ENCODE results near the gene KDSR. TPM values are rescaled to one million over a fixed set of nuclear protein-coding genes. Genes with fewer than 3 reads are reported as not detected.
"Not testable (repeated sequence)": the region's sequence is repeated elsewhere in the genome, so short reads cannot be mapped to it uniquely, and the experiment has no call there.

Gene KDSR
- total RNA-seq, 1 donor from 2014 or later, result 83.9 TPM

DNA sequence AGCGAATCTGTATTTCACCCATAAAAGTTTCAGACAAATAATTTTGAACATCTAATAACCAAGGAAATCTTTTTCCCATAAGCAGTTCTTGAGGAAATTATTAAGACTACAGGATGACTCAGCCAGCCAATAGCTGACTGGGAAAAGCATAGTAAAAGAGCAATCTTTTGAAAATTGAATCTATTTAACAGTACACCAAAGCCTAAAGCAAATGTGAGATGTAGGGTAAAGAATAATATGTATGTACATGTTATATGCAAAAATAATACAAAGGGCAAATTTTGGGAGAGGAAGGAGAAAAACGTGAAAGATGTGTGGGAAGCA lies 12.6 kb upstream of the KDSR start:
- Mint-ChIP-seq H3K4me3 (peak overlapping the region; percentile 68), H3K36me3 (ENCODE audit: low read depth) (peaks cover 34% of the 10 kb centered on the region), H3K27ac (peak overlapping the region; percentile 71), H3K9me3 (peaks cover 11% of the 10 kb centered on the region), H3K27me3 (no peaks in the 10 kb centered on the region), H3K4me1 (peaks cover 22% of the 10 kb centered on the region)
- DNase-seq, result no peak
- intact Hi-C loops (cut with micrococcal nuclease), result loop anchor here (2.0 kb wide), 1 partner anchor 15 kb away; no protein-coding TSS in a partner anchor

DNA sequence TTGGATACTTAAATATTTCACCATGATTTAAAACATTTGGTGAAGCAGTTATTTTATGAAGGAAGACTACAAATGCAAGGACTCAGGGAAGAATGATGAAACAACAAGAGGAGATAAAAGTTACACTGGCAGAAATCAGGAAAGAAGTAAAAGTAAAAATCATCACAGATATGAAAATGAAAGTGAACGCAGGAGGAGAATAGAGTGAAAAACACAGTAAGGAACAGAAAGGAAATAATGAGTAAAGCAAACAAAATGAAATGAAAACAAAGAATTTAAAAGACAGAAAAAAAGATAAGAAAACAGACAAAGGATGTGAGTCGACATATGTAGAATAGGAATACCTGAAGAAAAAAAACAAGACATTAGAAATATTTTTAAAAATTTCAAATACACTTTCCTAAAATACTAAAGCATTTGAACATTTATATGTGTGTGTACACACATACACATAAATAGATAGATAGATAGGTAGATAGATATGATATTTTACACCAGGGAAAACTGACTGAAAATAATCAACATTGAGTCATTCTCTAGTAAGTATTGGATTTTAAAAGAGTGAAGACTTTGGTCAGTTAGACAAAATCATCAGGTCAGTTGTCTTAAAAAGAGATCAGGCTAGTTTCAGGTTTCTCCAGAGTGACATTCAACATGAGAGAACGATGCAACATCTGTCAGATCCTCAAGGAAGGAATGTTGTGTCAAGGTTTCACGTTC lies 12.1 kb upstream of the KDSR start:
- Mint-ChIP-seq H3K36me3 (ENCODE audit: low read depth) (peaks cover 30% of the 10 kb centered on the region), H3K4me3 (peak overlapping the region; percentile 68), H3K9me3 (peaks cover 11% of the 10 kb centered on the region), H3K4me1 (peaks cover 22% of the 10 kb centered on the region), H3K27ac (peak overlapping the region; percentile 82), H3K27me3 (no peaks in the 10 kb centered on the region)
- intact Hi-C loops (cut with micrococcal nuclease), result loop anchor here (2.0 kb wide), 1 partner anchor 16 kb away; no protein-coding TSS in a partner anchor
- no peak for DNase-seq

DNA sequence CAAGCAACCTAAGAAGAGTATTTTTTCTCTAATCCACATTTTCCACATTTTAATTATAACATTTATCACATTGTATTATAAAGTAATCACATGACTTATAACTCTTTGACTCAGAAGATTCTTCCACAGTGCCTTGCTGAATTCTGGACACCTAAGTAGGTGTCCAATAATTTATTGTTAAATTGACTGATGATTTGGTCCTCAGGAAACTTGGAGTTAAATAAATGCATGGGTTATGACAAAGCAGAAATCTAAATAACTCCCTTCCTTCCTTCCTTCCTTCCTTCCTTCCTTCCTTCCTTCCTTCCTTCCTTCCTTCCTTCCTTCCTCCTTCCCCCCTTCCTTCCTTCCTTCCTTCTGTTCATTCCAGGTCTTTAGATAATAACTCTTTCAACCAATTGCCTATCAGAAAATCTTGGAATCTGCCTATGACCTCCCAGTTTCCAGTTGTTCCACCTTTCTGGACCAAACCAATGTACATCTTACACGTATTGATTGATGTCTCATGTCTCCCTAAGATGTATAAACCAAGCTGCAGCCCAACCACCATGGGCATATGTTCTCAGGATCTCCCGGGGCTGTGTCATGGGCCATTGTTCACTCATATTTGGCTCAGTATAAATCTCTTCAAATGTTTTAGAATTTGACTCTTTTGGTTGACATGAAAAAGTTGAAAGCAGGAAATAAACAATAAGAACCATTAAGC lies 10.4 kb upstream of the KDSR start:
- peaks cover 11% of the 10 kb centered on the region for H3K9me3 Mint-ChIP-seq
- peaks cover 16% of the 10 kb centered on the region for H3K36me3 Mint-ChIP-seq (ENCODE audit: low read depth)
- DNase-seq, result no peak
- no peak overlapping the region for H3K27ac Mint-ChIP-seq
- intact Hi-C loops (cut with micrococcal nuclease), result no loop called here
- H3K4me1 Mint-ChIP-seq, result peaks cover 22% of the 10 kb centered on the region
- H3K27me3 Mint-ChIP-seq, result no peaks in the 10 kb centered on the region
- H3K4me3 Mint-ChIP-seq, result no peak overlapping the region

DNA sequence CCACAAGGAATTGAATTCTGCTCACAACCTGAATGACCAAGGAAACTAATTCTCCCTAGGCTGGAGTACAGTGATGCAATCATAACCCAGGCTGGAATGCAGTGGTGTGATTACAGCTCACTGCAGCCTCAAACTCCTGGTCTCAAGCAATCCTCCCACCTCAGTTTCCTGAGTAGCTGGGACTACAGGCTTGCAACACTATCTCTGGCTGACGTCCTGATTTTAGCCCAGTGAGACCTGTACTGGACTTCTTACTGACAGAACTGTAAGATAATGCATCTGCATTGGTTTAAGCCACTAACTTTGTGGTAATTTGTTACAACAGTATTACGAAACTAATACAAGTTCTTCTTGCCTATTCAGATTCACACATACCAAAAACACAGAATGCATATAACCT lies 9.5 kb upstream of the KDSR start:
- intact Hi-C loops (cut with micrococcal nuclease), result no loop called here
- peaks cover 22% of the 10 kb centered on the region for H3K4me1 Mint-ChIP-seq
- no peak for DNase-seq
- H3K9me3 Mint-ChIP-seq, result peaks cover 7% of the 10 kb centered on the region
- no peak overlapping the region for H3K4me3 Mint-ChIP-seq
- H3K27ac Mint-ChIP-seq, result no peak overlapping the region
- no peaks in the 10 kb centered on the region for H3K27me3 Mint-ChIP-seq
- peaks cover 12% of the 10 kb centered on the region for H3K36me3 Mint-ChIP-seq (ENCODE audit: low read depth)

DNA sequence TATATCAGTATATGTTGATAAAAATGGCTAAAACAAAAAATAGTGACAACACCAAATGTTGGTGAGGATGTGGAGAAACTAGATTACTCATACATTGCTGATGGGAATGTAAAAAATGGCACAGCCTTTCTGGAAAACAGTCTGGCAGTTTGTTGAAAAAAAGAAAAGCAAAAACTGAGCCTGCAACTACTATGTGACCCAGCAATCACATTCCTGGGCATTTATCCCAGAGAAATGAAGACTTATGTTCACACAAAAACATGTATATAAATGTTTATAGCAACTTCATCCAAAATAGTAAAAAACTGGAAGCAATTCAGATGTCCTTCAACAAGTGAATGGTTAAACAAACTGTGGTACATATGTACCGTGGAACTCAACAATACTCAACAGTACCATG lies 7.5 kb upstream of the KDSR start:
- peaks cover 12% of the 10 kb centered on the region for H3K36me3 Mint-ChIP-seq (ENCODE audit: low read depth)
- H3K27ac Mint-ChIP-seq, result no peak overlapping the region
- H3K9me3 Mint-ChIP-seq, result peaks cover 13% of the 10 kb centered on the region
- intact Hi-C loops (cut with micrococcal nuclease), result no loop called here
- H3K27me3 Mint-ChIP-seq, result no peaks in the 10 kb centered on the region
- H3K4me3 Mint-ChIP-seq, result no peak overlapping the region
- no peak for DNase-seq
- H3K4me1 Mint-ChIP-seq, result peaks cover 16% of the 10 kb centered on the region

DNA sequence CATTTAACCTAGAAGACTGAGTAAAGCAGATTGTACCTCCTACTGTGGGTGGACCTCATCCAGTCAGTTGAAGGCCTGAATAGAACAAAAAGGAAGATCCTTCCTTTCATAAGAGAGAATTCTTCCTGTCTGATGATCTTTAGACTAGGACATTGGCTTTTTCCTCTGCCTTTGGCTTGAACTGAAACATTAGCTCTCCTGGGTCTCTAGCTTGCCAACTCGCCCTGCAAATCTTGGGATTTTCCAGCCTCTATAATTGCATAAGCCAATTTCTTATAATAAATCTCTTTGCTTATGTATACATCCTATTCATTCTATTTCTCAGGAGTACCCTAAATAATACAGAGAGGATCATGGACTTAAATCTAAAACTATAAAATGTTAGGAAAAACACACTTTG lies 6.2 kb upstream of the KDSR start:
- intact Hi-C loops (cut with micrococcal nuclease), result no loop called here
- no peak overlapping the region for H3K4me3 Mint-ChIP-seq
- peaks cover 14% of the 10 kb centered on the region for H3K4me1 Mint-ChIP-seq
- peaks cover 21% of the 10 kb centered on the region for H3K36me3 Mint-ChIP-seq (ENCODE audit: low read depth)
- H3K27me3 Mint-ChIP-seq, result no peaks in the 10 kb centered on the region
- H3K9me3 Mint-ChIP-seq, result peaks cover 23% of the 10 kb centered on the region
- no peak overlapping the region for H3K27ac Mint-ChIP-seq
- no peak for DNase-seq

DNA sequence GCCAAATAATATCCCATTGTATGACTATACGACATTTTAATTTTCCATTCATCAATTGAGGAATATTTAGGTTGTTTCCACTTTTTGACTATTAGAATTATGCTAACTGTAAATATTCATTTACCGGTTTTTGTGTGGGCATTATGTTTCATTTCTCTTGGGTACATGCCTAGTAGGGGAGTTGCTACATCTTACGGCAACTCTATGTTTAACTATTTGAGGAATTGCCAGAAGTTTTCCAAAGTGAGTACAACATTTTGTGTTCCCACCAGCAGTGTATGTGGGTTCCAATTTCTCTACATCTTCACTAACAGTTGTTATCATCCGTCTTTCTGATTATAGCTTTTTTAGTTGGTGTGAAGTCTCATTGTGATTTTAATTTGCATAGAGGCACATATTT lies 1.6 kb upstream of the KDSR start:
- intact Hi-C loops (cut with micrococcal nuclease), result loop anchor here (5.0 kb wide), 1 partner anchor 846 kb away; the partner anchor contains the start of gene ZCCHC2
- no peak for DNase-seq
- H3K27ac Mint-ChIP-seq, result peak overlapping the region; percentile 62
- peaks cover 22% of the 10 kb centered on the region for H3K9me3 Mint-ChIP-seq
- peaks cover 29% of the 10 kb centered on the region for H3K4me1 Mint-ChIP-seq
- peak overlapping the region; percentile 91 for H3K4me3 Mint-ChIP-seq
- peaks cover 29% of the 10 kb centered on the region for H3K36me3 Mint-ChIP-seq (ENCODE audit: low read depth)
- H3K27me3 Mint-ChIP-seq, result no peaks in the 10 kb centered on the region

DNA sequence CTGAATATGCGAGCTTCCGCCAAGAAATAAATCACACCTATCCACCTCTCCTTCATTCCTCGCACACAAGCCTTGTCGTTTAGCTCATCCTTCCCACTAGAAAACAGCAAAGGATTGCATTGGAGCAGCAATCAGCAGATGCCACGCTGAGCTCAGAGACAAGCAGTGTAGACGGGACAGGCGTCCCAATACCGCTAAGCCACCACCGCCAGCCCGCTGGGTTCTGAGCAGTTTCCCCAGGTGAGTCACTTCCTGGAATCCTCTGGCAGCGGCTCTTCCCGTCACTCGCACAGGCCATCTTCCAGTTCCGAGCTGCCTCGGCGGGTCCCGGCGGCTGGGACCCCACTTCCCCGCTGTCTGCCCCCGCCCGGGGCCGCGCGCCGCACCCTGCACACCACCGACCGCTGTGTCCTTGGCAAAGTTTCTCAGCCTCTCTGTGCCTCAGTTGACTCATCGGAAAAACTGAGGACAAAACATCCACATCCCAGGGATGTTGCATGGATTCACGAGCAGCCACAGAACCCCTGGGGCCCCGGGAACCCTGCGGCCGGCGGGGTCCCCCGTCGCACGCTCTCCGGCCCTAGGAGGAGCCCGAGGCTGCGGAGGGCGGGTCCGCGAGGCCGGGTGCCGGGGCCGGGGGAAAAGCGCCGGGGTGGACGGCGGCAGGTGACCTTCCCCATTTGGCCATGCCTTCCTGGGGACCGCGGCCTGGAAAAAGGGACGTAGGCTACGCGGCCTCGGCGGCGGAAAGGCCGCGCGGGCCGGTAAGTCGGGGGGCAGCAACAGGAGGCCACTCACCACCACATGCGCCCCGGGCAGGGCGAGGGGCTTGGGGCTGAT lies 573 bp downstream of the KDSR start:
- DNase-seq, result peak; percentile 90
- no peaks in the 10 kb centered on the region for H3K27me3 Mint-ChIP-seq
- H3K4me1 Mint-ChIP-seq, result peaks cover 29% of the 10 kb centered on the region
- H3K9me3 Mint-ChIP-seq, result peaks cover 22% of the 10 kb centered on the region
- H3K27ac Mint-ChIP-seq, result peak overlapping the region; percentile 70
- H3K4me3 Mint-ChIP-seq, result peak overlapping the region; percentile 91
- H3K36me3 Mint-ChIP-seq (ENCODE audit: low read depth), result peaks cover 39% of the 10 kb centered on the region
- intact Hi-C loops (cut with micrococcal nuclease), result loop anchor here (1.0 to 5.0 kb wide), 9 partner anchors 34 to 844 kb away; partner anchors contain the start of genes VPS4B and ZCCHC2

DNA sequence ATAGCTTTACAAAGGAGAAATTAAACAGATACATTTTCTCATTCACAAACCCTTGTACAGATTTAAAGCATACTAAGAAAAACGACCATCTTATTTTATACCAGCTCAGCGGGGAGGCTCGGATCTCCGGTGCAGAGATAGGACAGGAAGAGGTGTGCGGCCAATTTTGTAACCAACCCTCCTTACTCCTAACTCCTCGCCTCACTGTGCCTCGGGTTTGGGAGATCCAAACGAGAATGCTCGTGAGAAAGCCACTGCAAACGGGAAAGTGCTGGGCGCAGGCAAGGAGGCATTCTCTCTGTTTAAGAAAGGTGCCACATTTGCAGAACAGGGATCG lies 1.2 kb downstream of the KDSR start:
- Mint-ChIP-seq H3K4me3 (peak overlapping the region; percentile 91), H3K4me1 (peaks cover 29% of the 10 kb centered on the region), H3K9me3 (peaks cover 22% of the 10 kb centered on the region), H3K27ac (peak overlapping the region; percentile 70), H3K27me3 (no peaks in the 10 kb centered on the region), H3K36me3 (ENCODE audit: low read depth) (peaks cover 42% of the 10 kb centered on the region)
- DNase-seq, result no peak
- intact Hi-C loops (cut with micrococcal nuclease), result loop anchor here (2.0 to 5.0 kb wide), 4 partner anchors 35 to 844 kb away; partner anchors contain the start of gene ZCCHC2

DNA sequence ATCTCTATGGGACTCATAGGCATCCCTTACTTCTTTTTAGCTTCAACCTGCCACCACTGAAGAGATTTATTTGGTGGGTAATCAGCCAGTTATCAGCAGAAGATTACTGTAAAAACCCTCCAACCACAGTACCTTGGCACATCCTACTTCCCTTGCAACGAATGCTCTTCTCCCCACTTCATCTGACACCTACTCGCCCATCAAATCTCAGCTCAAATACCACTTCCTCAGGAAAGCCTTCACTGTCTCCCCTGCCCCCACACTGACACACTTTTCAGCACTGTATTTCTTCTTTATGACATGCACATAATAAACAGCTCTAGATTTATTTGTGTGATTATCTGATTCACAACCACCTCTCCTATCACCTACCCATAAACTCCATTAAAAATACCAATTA lies 3.1 kb downstream of the KDSR start:
- Mint-ChIP-seq H3K4me3 (peak overlapping the region; percentile 1), H3K27me3 (no peaks in the 10 kb centered on the region), H3K9me3 (peaks cover 9% of the 10 kb centered on the region), H3K4me1 (peaks cover 27% of the 10 kb centered on the region), H3K36me3 (ENCODE audit: low read depth) (peaks cover 40% of the 10 kb centered on the region), H3K27ac (no peak overlapping the region)
- DNase-seq, result peak; percentile 75
- intact Hi-C loops (cut with micrococcal nuclease), result no loop called here

DNA sequence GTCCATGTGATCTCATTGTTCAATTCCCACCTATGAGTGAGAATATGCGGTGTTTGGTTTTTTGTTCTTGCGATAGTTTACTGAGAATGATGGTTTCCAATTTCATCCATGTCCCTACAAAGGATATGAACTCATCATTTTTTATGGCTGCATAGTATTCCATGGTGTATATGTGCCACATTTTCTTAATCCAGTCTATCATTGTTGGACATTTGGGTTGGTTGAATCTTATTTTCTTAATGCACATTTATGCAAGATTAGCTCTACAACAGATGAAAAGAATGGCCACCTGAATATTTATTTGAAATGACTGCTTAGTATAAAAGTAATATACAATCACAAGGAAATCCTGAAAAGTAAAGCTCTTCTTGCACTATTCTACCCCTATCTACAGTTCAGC lies 3.6 kb downstream of the KDSR start:
- intact Hi-C loops (cut with micrococcal nuclease); H3K27ac Mint-ChIP-seq; H3K4me3 Mint-ChIP-seq; H3K27me3 Mint-ChIP-seq; DNase-seq; H3K9me3 Mint-ChIP-seq: not testable (repeated sequence)
- peaks cover 38% of the 10 kb centered on the region for H3K36me3 Mint-ChIP-seq (ENCODE audit: low read depth)
- H3K4me1 Mint-ChIP-seq, result peaks cover 22% of the 10 kb centered on the region

DNA sequence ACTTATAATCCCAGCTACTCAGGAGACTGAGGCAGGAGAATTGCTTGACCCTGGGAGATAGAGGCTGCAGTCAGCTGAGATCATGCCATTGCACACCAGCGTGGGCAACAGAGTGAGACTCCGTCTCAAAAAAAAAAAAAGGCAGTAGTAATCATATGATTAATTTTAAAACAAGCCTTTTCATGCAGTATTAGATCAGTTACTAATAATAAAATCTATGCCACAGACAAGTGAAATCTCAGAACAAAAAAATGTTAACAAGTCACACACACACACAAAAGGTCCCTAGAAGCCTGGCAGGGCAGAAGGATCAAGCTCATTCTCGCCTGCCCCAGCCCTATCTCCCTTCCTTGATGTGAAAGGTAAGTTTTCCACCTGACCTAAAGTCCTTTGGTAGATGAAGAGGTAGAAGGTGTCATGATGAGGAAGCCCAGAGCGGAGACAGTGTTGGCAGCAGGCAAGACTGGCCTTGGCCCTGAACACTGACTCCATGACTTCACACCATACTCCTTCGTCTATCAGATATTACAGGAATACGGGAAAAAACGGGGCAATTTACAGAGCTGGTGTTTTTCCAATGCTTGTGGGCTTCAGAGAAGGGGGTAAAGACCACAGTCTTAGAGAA lies 10.6 kb downstream of the KDSR start:
- H3K36me3 Mint-ChIP-seq (ENCODE audit: low read depth), result peaks cover 44% of the 10 kb centered on the region
- no peaks in the 10 kb centered on the region for H3K9me3 Mint-ChIP-seq
- H3K4me3 Mint-ChIP-seq, result no peak overlapping the region
- no peaks in the 10 kb centered on the region for H3K4me1 Mint-ChIP-seq
- H3K27ac Mint-ChIP-seq, result no peak overlapping the region
- intact Hi-C loops (cut with micrococcal nuclease), result no loop called here
- no peaks in the 10 kb centered on the region for H3K27me3 Mint-ChIP-seq
- no peak for DNase-seq

DNA sequence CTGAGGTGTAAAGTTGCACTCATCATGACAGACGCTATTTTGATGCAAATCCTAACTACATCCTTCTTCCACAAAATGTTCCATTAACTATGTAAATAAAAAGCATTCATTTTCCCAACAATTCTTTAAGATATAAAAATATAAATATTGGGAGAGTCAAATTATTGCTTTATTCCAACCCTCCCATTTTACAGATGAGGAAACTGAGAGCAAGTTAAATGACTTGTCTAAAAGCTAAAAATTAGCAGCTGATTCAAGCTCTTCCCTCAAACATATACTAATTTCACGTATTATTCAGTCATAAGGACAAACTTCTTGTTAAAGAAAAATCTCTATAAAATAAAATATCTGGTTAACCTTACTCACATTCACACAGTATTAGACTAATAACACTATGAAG lies 16.8 kb downstream of the KDSR start:
- peaks cover 54% of the 10 kb centered on the region for H3K36me3 Mint-ChIP-seq (ENCODE audit: low read depth)
- H3K9me3 Mint-ChIP-seq, result no peaks in the 10 kb centered on the region
- DNase-seq, result no peak
- no peak overlapping the region for H3K27ac Mint-ChIP-seq
- peaks cover 2% of the 10 kb centered on the region for H3K4me1 Mint-ChIP-seq
- H3K4me3 Mint-ChIP-seq, result no peak overlapping the region
- intact Hi-C loops (cut with micrococcal nuclease), result no loop called here
- no peaks in the 10 kb centered on the region for H3K27me3 Mint-ChIP-seq

Data from activated CD4-positive, alpha-beta T cell treated with anti-CD3 and anti-CD28 coated beads, Interleukin-2, amount 10 ng/mL, durations not matched to agents 24 days and 14 days (primary cell).